ENCODE results near the gene TNIP1. TPM values are rescaled to one million over a fixed set of nuclear protein-coding genes. Genes with fewer than 3 reads are reported as not detected.

TNIP1 gene
- total RNA-seq, 1 donor from 2014 or later, result 110 TPM

DNA sequence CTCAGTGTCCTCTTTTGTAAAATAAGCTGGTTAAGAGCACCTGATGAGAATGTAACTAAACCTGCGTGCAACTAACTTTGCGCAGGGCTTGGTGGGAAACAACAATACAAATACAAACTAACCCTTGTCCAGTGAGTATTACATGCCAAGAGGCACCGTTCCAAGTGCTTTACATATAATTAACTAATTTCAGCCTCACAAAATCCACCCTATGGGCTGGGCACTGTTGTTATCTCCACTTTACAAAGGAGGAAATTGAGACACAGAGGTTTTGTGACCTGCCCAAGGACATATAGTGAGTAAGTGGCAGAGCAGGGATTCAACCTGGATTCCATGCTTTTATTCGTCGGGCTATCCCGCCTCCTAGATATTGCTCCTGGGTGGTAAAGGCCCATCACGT, 26.2 kb upstream of the TNIP1 start:
- intact Hi-C loops (cut with DNase I), result no loop called here
- DNase-seq (ENCODE audit: low spot score), result no peak

DNA sequence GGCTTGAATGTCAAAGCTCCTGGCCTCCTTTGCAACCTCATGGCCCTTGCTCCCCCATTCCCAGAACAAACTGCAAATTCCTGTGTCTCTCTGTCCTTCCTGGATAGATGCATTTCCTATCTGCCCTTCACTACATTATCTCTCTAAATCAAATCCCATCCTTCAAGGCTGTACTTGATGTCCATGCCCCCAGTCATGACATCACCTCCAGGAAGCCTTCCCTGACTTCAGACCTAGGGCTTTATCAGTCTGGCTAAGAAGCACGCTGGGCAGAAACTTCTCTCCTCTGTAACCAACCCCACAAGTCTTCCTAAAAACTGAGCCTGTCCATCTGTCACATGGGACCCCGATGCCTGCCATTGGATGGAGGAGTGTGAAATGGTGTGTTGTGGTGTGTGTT, 25.7 kb upstream of the TNIP1 start:
- DNase-seq (ENCODE audit: low spot score), result no peak
- intact Hi-C loops (cut with DNase I), result no loop called here

- no peak for DNase-seq (ENCODE audit: low spot score)
- intact Hi-C loops (cut with DNase I), result no loop called here
Observed at GRCh38 chr5:151106043-151106442, 25.2 kb upstream of the TNIP1 start.

DNA sequence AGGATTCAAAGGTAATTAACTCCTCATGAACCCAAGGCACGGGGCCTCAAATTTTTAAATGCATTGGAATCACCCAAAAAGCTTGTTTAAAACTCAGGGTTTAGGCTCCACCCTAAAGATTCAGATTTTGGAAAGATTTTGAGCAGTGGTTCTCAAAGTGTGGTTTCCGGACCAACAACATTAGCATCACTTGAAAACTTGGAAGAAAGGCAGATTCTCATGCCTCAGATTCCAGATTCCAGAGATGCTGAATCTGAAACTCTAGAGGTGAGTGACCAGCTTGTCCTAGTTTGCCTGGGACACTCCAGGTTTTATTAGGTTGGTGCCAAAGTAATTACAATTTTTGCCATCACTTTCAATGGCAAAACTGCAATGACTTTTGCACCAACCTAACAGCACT, 24.7 kb upstream of the TNIP1 start:
- no peak for DNase-seq (ENCODE audit: low spot score)
- intact Hi-C loops (cut with DNase I), result no loop called here

GRCh38 chr5:151104795-151105194, 24.0 kb upstream of the TNIP1 start:
- intact Hi-C loops (cut with DNase I), result no loop called here
- no peak for DNase-seq (ENCODE audit: low spot score)

DNA sequence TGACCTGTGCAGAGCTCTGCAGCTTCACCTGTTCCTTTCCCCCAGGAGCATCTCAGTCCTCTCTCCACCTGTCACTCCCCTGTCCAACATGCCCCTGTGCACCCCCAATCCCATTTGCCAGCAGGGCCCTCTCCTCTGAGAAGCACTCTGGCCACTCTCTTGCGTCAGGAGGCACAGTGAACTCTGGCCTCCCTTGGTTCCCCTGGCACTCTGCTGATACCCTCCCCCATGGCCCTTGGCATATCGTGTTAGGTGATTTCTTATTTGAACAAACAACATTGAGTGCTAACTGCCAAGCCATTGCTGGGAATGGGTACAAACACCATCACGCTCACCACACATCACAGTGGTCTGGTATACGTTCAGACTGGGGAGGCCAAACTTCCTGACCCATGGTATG, 20.9 kb upstream of the TNIP1 start:
- intact Hi-C loops (cut with DNase I), result no loop called here
- no peak for DNase-seq (ENCODE audit: low spot score)

DNA sequence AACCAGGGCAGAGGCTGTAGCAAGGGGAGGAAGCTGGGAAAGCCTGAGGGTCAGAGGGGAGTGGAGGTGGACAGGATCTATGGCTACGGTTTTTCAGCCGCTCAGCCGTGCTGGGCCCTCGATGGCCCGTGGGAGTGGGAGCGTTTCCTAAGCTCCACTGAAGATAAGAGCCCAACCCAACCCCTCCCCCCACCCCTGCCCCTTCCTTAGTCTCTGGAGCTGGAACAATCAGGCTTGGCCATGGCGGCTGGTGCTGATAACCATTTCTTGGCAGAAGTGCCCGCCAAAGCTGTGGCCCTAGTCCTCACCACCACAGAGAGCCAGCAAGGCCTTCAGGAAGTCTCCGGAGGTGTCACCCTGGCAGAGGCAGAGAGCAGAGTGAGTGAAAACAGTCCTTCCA, 20.3 kb upstream of the TNIP1 start:
- no peak for DNase-seq (ENCODE audit: low spot score)
- intact Hi-C loops (cut with DNase I), result no loop called here

DNA sequence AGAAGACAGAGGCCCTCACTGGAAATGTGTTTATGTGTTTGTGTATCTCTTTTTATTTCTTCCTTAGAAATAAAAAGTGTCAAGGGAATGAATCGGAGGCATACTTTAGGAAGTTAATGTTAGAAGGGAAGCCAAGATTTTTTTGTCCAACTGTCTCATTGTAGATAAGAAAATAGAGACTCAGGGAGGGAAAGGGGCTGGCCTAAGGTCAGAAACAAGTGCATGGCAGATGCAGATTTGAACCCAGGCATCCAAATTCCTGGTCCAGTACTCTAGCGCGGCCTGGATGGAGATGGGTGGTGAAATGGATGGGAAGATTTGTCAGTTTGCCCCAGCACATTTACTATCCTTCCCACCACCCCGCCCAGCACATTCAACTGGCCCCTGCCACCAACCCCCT, 19.8 kb upstream of the TNIP1 start:
- intact Hi-C loops (cut with DNase I), result no loop called here
- DNase-seq (ENCODE audit: low spot score), result no peak

DNA sequence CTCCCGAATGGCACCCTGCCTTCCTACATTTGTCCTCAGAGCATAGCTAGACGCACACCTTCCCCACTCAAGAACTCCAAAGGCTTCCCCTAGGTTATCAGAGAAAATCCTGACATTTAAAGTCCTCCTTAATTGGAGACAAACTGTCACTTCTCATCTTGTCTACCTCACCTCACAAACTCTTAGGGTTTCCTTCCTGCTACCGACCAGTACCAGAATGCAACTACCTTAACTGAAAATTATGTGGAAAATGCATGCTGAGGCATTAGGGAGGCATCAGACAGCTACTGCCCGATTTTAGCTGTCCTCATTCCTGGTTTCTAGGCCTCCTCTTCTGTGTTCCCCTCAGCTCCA, 17.9 kb upstream of the TNIP1 start:
- no peak for DNase-seq (ENCODE audit: low spot score)
- intact Hi-C loops (cut with DNase I), result no loop called here

DNA sequence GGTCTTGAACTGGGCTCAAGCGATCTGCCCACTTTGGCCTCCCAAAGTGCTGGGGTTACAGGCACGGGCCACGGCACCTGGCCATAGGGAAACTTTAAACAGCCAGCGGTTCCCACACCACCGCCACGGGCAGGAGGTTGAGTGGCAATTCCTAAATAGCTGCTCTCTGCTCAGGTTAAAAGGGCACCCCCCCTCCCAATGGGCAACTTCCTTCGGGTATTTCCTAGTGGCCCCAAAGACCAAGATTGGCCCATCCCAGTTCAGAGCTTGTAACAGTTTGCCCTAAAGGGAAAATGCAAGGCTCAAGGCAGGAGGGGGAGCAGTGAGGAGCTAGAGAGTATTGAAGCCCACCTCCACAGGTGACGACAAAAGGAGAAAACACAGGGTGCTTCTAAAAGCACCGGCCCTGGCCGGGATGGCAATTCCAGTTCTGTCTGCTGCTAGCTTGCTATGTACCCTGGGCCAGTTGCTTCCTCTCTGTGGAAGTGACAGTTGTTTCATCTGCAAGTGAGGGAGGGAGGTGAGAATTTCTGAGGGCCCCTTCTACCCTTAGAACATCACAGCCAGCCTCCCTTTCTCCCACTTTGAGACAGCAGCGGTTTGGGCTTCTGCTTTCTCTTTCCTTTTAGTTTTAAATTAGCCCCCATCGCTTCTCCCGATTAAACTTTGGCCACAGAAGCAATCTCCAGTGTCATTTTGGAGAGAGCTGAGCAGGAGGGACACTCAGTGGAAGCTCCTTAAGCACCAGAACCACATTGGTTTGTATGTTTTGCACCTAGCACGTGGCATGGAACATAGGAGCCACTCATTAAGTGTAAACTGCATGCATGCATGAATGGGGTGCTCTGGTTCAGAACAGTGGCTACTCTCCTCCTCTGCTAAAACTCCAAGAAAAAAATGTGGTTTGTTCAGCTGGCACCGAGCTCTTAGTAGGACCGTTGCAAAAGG, 17.3 kb upstream of the TNIP1 start:
- intact Hi-C loops (cut with DNase I), result no loop called here
- no peak for DNase-seq (ENCODE audit: low spot score)

DNA sequence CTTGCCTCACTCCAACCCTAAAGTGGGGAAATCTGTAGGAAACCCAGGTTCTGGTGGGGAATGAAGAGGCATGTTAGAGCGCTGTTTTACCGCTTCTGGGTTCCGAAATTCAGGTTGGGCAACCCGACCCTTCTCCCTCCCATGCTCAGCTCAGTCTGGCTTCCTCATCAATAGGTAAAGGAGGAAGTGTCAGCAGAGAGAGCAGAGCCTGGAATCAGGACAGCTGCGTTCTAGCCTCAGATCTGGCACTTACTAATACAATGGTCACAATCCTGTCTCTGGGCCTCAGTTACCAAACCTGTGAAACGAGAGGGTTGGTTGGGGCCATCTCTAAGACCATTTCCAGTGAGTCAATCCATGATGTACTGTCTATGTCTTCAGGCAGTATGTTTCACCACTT, 16.2 kb upstream of the TNIP1 start:
- no peak for DNase-seq (ENCODE audit: low spot score)
- intact Hi-C loops (cut with DNase I), result no loop called here

- intact Hi-C loops (cut with DNase I), result no loop called here
Observed at GRCh38 chr5:151096001-151096373, 15.2 kb upstream of the TNIP1 start.

GRCh38 chr5:151095341-151096000, 14.6 kb upstream of the TNIP1 start:
- no peak for DNase-seq (ENCODE audit: low spot score)
- intact Hi-C loops (cut with DNase I), result no loop called here

More at GRCh38 chr5:151096001-151096373, 15.2 kb upstream of the TNIP1 start:
- DNase-seq (ENCODE audit: low spot score), result no peak

DNA sequence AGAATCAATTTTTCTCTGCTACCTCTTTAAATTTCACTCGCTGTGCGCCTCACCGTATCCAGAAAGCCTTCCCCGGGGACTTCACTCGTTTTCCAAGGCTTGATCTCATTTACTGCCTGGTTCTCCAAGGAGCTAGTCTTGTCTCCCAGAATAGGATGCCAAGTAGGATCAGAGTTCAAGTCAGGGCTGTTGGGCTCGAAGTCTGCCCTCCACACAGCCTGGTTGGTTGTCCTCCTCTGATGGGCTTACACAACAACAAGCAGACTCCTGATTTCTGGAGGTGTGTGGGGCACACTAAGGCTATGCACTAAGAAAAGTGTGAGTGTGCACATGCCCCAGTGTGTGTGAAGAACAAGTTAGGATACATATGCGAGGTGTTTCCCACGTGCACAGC, 14.0 kb upstream of the TNIP1 start:
- DNase-seq (ENCODE audit: low spot score), result no peak
- intact Hi-C loops (cut with DNase I), result no loop called here

GRCh38 chr5:151094030-151094851, 13.4 kb upstream of the TNIP1 start:
- DNase-seq (ENCODE audit: low spot score), result no peak
- intact Hi-C loops (cut with DNase I), result no loop called here

GRCh38 chr5:151093476-151093889, 12.6 kb upstream of the TNIP1 start:
- DNase-seq (ENCODE audit: low spot score), result no peak
- intact Hi-C loops (cut with DNase I), result no loop called here

DNA sequence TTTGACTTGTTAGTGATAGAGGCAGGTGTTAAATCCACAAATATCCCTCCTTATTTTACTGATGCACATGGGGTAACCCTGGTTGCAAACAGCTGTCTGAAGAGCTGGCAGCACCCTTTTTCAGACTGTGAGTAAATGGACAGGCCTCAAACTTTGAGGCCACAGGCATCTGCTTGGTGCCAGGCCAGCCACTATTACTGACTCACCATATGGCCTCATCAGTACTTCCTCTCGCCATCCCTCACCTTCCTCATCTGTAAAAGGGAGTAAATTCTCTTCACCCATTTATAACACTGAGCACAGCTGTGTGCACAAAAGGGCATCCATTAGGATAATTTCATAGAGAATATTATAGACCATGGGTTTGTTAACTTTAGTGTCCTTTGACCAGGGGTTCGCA, 11.9 kb upstream of the TNIP1 start:
- intact Hi-C loops (cut with DNase I), result no loop called here

DNA sequence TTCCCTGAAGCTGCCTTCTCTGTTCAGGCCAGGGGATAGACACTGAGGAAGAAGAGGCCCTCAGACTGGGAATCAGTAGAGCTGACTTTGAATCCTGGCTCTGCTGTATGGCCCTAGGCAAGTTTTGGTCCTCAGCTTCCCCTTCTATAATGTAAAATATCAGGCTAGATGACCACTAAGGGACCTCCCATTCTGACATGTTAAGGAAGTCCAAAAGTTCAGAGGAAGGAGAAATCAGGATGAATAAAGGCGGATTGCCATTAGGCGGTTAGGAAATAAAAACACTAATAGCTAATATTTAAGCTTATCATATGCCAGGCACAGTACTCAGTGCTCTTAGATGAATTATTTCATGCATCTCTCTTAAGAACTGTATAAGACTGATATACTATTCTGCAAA, 8.9 kb upstream of the TNIP1 start:
- no peak for DNase-seq (ENCODE audit: low spot score)
- intact Hi-C loops (cut with DNase I), result no loop called here

More for the DNA sequence above, 11.9 kb upstream of the TNIP1 start:
- no peak for DNase-seq (ENCODE audit: low spot score)

GRCh38 chr5:151088986-151089385, 8.2 kb upstream of the TNIP1 start:
- intact Hi-C loops (cut with DNase I), result no loop called here
- DNase-seq (ENCODE audit: low spot score), result no peak

- no peak for DNase-seq (ENCODE audit: low spot score)
- intact Hi-C loops (cut with DNase I), result no loop called here
Observed at GRCh38 chr5:151087486-151087885, 6.7 kb upstream of the TNIP1 start.
